HCT116 (cell line): ENCODE results near the gene PXYLP1. TPM values are rescaled to one million over a fixed set of nuclear protein-coding genes. Genes with fewer than 3 reads are reported as not detected.

Experiments used
- ATAC-seq: fragments of 200-7000 bp; cut with Tn5 transposase; 2 replicates; pipeline ENCODE4 v1.9.1; 2020; ENCODE audit warnings: mild to moderate bottlenecking, moderate library complexity
- BruUV-seq: library from RNA; stranded (reverse); fragments of 400-500 nt; replicated peaks from 2 replicates; lab custom pipeline; 2021; lab: Mats Ljungman, UMichigan
- CTCF ChIA-PET: fragments of 300-600 bp; sonication (Branson Sonifier 250); formaldehyde crosslinking; loops from one replicate; lab custom pipeline; 2021; ENCODE audit warnings: antibody characterized with exemption; lab: Charles Lee
- POLR2A ChIA-PET: fragments of 300-600, 350-600 bp; sonication (Branson Sonifier 250); formaldehyde crosslinking; loops from one replicate; lab custom pipeline; 2021; ENCODE audit warnings: antibody characterized with exemption; lab: Charles Lee
- RAD21 ChIA-PET, 2 experiments: fragments of 300-600 bp; sonication (Branson Sonifier 250); formaldehyde crosslinking; loops; one replicate each; lab custom pipeline; 2023; ENCODE audit warnings: low total read pairs in 2 of 2; ENCODE audit not compliant: uncharacterized antibody in 2 of 2, unreplicated experiment in 2 of 2, low non-redundant PET in 1 of 2; lab: Charles Lee
- DNase-seq: peaks from one replicate; pipeline ENCODE4 v3.0.0-alpha.2; 2010; ENCODE audit warnings: low read depth, low spot score
- H2AFZ ChIP-seq: fragments of 200-600 bp; shearing (Covaris generic), sonication (generic); 2 replicates; pipeline ENCODE4 v1.6.1; 2017; ENCODE audit warnings: low read depth, mixed run types, mixed read lengths, antibody characterized with exemption, low read length; ENCODE audit not compliant: poor library complexity, severe bottlenecking
- H3K27ac ChIP-seq: 2 replicates; pipeline ENCODE4 v1.5.1; 2012; ENCODE audit warnings: low read depth, low read length
- H3K27me3 ChIP-seq: fragments of 200-600 bp; sonication (generic); 2 replicates; pipeline ENCODE4 v1.6.1; 2016; ENCODE audit warnings: mixed run types, low read length, mixed read lengths; ENCODE audit not compliant: insufficient read depth
- H3K36me3 ChIP-seq, 2 experiments: fragments of 200-500 bp in 1 of 2; fragments of 200-600 bp in 1 of 2; sonication (Bioruptor generic) in 1 of 2; sonication (generic) in 1 of 2; 2 replicates each; pipeline versions ENCODE4 v1.5.1 to v1.6.1; 2014 to 2016; ENCODE audit warnings: low read length in 2 of 2, inconsistent platforms in 1 of 2, mixed read lengths in 1 of 2, mixed run types in 1 of 2; ENCODE audit not compliant: insufficient read depth in 2 of 2, control insufficient read depth in 1 of 2
- H3K4me1 ChIP-seq, 2 experiments: fragments of 200-600 bp in 1 of 2; sonication (generic) in 1 of 2; 2 replicates each; pipeline versions ENCODE4 v1.5.1 to v1.6.1; 2012 to 2017; ENCODE audit warnings: low read length in 2 of 2, inconsistent platforms in 1 of 2, mild to moderate bottlenecking in 1 of 2, mixed read lengths in 1 of 2, mixed run types in 1 of 2, moderate library complexity in 1 of 2; ENCODE audit not compliant: insufficient read depth in 2 of 2, control insufficient read depth in 1 of 2
- H3K4me2 ChIP-seq: fragments of 200-600 bp; sonication (generic); 2 replicates; pipeline ENCODE4 v1.6.1; 2017; ENCODE audit warnings: mixed run types, low read length, mixed read lengths
- H3K4me3 ChIP-seq, 2 experiments: fragments of 200-600 bp in 1 of 2; sonication (generic) in 1 of 2; replicated peaks in 1 of 2; 2 replicates each; pipeline ENCODE4 v1.5.1; 2011 to 2016; ENCODE audit warnings: low read length in 2 of 2, control low read depth in 1 of 2, low read depth in 1 of 2, mild to moderate bottlenecking in 1 of 2, mixed read lengths in 1 of 2, mixed run types in 1 of 2
- H3K79me2 ChIP-seq: fragments of 200-600 bp; sonication (generic); 2 replicates; pipeline ENCODE4 v1.6.1; 2017; ENCODE audit warnings: mild to moderate bottlenecking, mixed run types, low read length, moderate library complexity, mixed read lengths; ENCODE audit not compliant: insufficient read depth
- H3K9ac ChIP-seq: fragments of 200-600 bp; sonication (generic); 2 replicates; pipeline ENCODE4 v1.6.1; 2016; ENCODE audit warnings: low read length, mixed read lengths
- H3K9me2 ChIP-seq: fragments of 200-600 bp; sonication (generic), shearing (Covaris generic); 2 replicates; pipeline ENCODE4 v1.6.1; 2017; ENCODE audit warnings: mixed run types, mild to moderate bottlenecking, moderate library complexity; ENCODE audit not compliant: insufficient read depth
- H3K9me3 ChIP-seq, 2 experiments: fragments of 200-500 bp in 1 of 2; fragments of 200-600 bp in 1 of 2; sonication (Bioruptor generic) in 1 of 2; sonication (generic) in 1 of 2; 2 replicates each; pipeline ENCODE4 v1.6.1; 2014 to 2017; ENCODE audit warnings: low read length in 2 of 2, mixed read lengths in 2 of 2, inconsistent platforms in 1 of 2, low read depth in 1 of 2, mild to moderate bottlenecking in 1 of 2, mixed run types in 1 of 2, moderate library complexity in 1 of 2; ENCODE audit not compliant: control insufficient read depth in 1 of 2, insufficient read depth in 1 of 2
- H4K20me1 ChIP-seq: fragments of 200-600 bp; sonication (generic), shearing (Covaris generic); 2 replicates; pipeline ENCODE4 v1.6.1; 2017; ENCODE audit warnings: mixed run types, mild to moderate bottlenecking, moderate library complexity; ENCODE audit not compliant: insufficient read depth
- ATF3 ChIP-seq: IDR thresholded peaks from 2 replicates; pipeline ENCODE4 v1.6.1; 2012
- CBX3 ChIP-seq: IDR thresholded peaks from 2 replicates; pipeline ENCODE4 v1.6.1; 2012; ENCODE audit warnings: low read depth
- EZH2 ChIP-seq: fragments of 200-600 bp; sonication (generic); IDR thresholded peaks from 2 replicates; pipeline ENCODE4 v1.6.1; 2017; ENCODE audit warnings: antibody characterized with exemption, mixed run types
- FOSL1 ChIP-seq: IDR thresholded peaks from 2 replicates; pipeline ENCODE4 v1.6.1; 2012; ENCODE audit warnings: low read depth
- POLR2A ChIP-seq: IDR thresholded peaks from 2 replicates; pipeline ENCODE4 v1.7.0; 2011; ENCODE audit warnings: borderline replicate concordance; ENCODE audit not compliant: insufficient read depth, insufficient read length; ENCODE audit errors: extremely low read depth
- RAD21 ChIP-seq: IDR thresholded peaks from 2 replicates; pipeline ENCODE4 v1.6.1; 2012; ENCODE audit warnings: low read depth, mild to moderate bottlenecking
- REST ChIP-seq: IDR thresholded peaks from 2 replicates; pipeline ENCODE4 v1.6.1; 2012; ENCODE audit warnings: low read depth
- SIN3A ChIP-seq: IDR thresholded peaks from 2 replicates; pipeline ENCODE4 v1.6.1; 2012; ENCODE audit warnings: low read depth
- SP1 ChIP-seq: IDR thresholded peaks from 2 replicates; pipeline ENCODE4 v1.6.1; 2012; ENCODE audit warnings: low read depth
- SRF ChIP-seq: IDR thresholded peaks from 2 replicates; pipeline ENCODE4 v1.6.1; 2012; ENCODE audit warnings: low read depth
- ZBTB33 ChIP-seq: IDR thresholded peaks from 2 replicates; pipeline ENCODE4 v1.6.1; 2011; ENCODE audit warnings: mild to moderate bottlenecking, low read length, moderate library complexity; ENCODE audit not compliant: insufficient replicate concordance; ENCODE audit errors: extremely low read depth
- intact Hi-C: fragments of 100-400 bp; cut with micrococcal nuclease; formaldehyde crosslinking; loops from 2 replicates; pipeline ENCODE4 v1.10.0; 2022
- total RNA-seq: library from RNA; stranded (reverse); gene quantifications from one replicate; pipeline ENCODE4 v1.2.1, GENCODE V29; 2021; ENCODE audit not compliant: unreplicated experiment

The PXYLP1 gene
- total RNA-seq, 1 experiment from 2014 or later, result 15.3 TPM

- H4K20me1 ChIP-seq, result no peaks in the 10 kb centered on the region
- no peak overlapping the region for H3K9ac ChIP-seq
- no peaks in the 10 kb centered on the region for H3K9me2 ChIP-seq
- ChIA-PET POLR2A (no interaction called here), CTCF (interaction anchor here (2.0 kb wide), 1 partner anchor 12 kb away, joined by 6 read pairs; the partner anchor contains the start of gene PXYLP1), RAD21 (no interaction called here)
- no peaks in the 10 kb centered on the region for H3K27me3 ChIP-seq
- no peaks in the 10 kb centered on the region for H3K36me3 ChIP-seq
- no peak overlapping the region for H3K4me2 ChIP-seq
- H3K4me1 ChIP-seq, result peaks cover 2 to 10% of the 10 kb centered on the region in 2 experiments; a peak in 3 of 4 replicates
- TF ChIP-seq SP1 (no peak), SRF (no peak), FOSL1 (no peak), ATF3 (no peak), POLR2A (no peak)
- no peak overlapping the region for H3K27ac ChIP-seq
- ATAC-seq, result no peak
- intact Hi-C loops, result no loop called here
- H2AFZ ChIP-seq, result no peak overlapping the region
- no peak overlapping the region for H3K4me3 ChIP-seq
- no peaks in the 10 kb centered on the region for H3K79me2 ChIP-seq
- BruUV-seq, result no TSS peak
- DNase-seq, result no peak
- H3K9me3 ChIP-seq, result no peaks in the 10 kb centered on the region
Measured at GRCh38 chr3:141243271-141243707, 11.7 kb downstream of the PXYLP1 start.

GRCh38 chr3:141246224-141246957 lies 14.8 kb downstream of the PXYLP1 start:
- CTCF ChIA-PET, result interaction anchor here (6.1 kb wide), 1 partner anchor 14 kb away, joined by 26 read pairs; the partner anchor contains the start of gene PXYLP1
- ATAC-seq, result no peak
- BruUV-seq, result no TSS peak
- intact Hi-C loops, result no loop called here
- Histone ChIP-seq H3K4me2 (no peak overlapping the region), H3K4me1 (no peaks in the 10 kb centered on the region), H3K79me2 (no peaks in the 10 kb centered on the region), H3K9me3 (no peaks in the 10 kb centered on the region), H3K9me2 (no peaks in the 10 kb centered on the region), H3K36me3 (no peaks in the 10 kb centered on the region), H3K4me3 (no peak overlapping the region), H2AFZ (no peak overlapping the region), H4K20me1 (no peaks in the 10 kb centered on the region), H3K9ac (no peak overlapping the region), H3K27ac (no peak overlapping the region), H3K27me3 (no peaks in the 10 kb centered on the region)
- RAD21 ChIA-PET, result no interaction called here
- POLR2A ChIA-PET, result interaction anchor here (1.4 kb wide), 1 partner anchor 15 kb away, joined by 4 read pairs; the partner anchor contains the start of gene PXYLP1
- no peak for DNase-seq
- TF ChIP-seq RAD21, result no peak
- TF ChIP-seq EZH2, result no peak
- no peak for TF ChIP-seq ZBTB33
- TF ChIP-seq CBX3, result no peak
- no peak for TF ChIP-seq SRF
- TF ChIP-seq SIN3A, result no peak
- no peak for TF ChIP-seq REST
- no peak for TF ChIP-seq POLR2A
